ENCODE measurements around the gene MBD3L5. TPM values are rescaled to one million over a fixed set of nuclear protein-coding genes. Genes with fewer than 3 reads are reported as not detected.
"Not testable (repeated sequence)": the region's sequence is repeated elsewhere in the genome, so short reads cannot be mapped to it uniquely, and the experiment has no call there.

MBD3L5 gene
- total RNA-seq, 2 donors from 2014 or later: not detected

DNA sequence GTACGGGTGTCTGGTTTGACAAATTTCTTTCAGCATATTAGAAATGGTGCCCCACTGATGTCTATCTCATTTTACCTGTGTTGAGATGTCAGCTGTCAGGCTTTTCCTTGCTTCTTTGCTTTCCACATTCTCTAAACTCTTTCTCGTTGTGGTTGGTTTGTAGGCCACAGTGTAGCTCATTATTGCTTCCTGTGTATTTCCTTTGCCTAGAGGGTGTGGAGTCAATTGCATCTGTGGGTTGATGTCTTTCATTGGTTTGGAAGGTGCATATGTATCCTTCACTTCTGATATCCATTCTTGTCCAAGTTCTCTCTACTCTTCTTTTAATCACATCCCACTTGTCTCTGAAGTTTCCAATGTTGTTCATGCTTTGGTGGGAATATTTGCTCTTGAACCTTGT lies 11.2 kb downstream of the MBD3L5 start:
- not testable (repeated sequence) for H3K27me3 ChIP-seq (replicated peaks; ENCODE audit: insufficient read depth); DNase-seq (ENCODE audit: low spot score); H3K36me3 ChIP-seq; H3K4me1 ChIP-seq (ENCODE audit: control insufficient read depth in 1 of 2, low read depth in 2 of 2); H3K4me3 ChIP-seq; H3K9me3 ChIP-seq; H3K27ac ChIP-seq; ATAC-seq (ENCODE audit: insufficient number of reproducible peaks, low FRiP score, low read depth)

GRCh38 chr19:7049021-7049420 lies 18.6 kb downstream of the MBD3L5 start, which contains the start of gene MBD3L2:
TSS of gene MBD3L2 (plus strand) at chr19:7049321. CDS start at chr19:7049374, 53 bp downstream.
- not testable (repeated sequence) for H3K4me3 ChIP-seq; DNase-seq (ENCODE audit: low spot score); H3K9me3 ChIP-seq; H3K4me1 ChIP-seq (ENCODE audit: control insufficient read depth in 1 of 2, low read depth in 2 of 2); H3K27me3 ChIP-seq (replicated peaks; ENCODE audit: insufficient read depth); H3K27ac ChIP-seq; H3K36me3 ChIP-seq; ATAC-seq (ENCODE audit: insufficient number of reproducible peaks, low FRiP score, low read depth)

DNA sequence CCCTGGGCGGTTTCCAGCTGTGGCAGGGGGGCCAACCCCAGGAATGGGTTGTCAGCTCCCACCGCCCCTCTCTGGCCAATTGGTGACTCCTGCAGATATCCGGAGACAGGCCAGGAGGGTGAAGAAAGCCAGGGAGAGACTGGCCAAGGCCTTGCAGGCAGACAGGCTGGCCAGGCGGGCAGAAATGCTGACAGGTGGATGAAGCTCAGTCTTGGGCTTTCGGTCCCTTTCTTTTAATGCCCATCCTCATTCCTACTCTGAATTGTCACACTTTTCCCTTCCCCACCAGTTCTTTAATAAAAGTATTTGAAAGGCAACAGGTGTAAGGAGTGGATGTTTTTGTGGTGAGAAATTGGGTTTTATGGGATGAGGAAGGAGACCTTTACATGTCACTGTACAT lies 21.0 kb downstream of the MBD3L5 start:
- not testable (repeated sequence) for H3K9me3 ChIP-seq; H3K27ac ChIP-seq; H3K36me3 ChIP-seq; H3K4me1 ChIP-seq (ENCODE audit: control insufficient read depth in 1 of 2, low read depth in 2 of 2); H3K4me3 ChIP-seq; DNase-seq (ENCODE audit: low spot score); ATAC-seq (ENCODE audit: insufficient number of reproducible peaks, low FRiP score, low read depth); H3K27me3 ChIP-seq (replicated peaks; ENCODE audit: insufficient read depth)

- not testable (repeated sequence) for H3K4me1 ChIP-seq (ENCODE audit: control insufficient read depth in 1 of 2, low read depth in 2 of 2); H3K36me3 ChIP-seq; H3K27me3 ChIP-seq (replicated peaks; ENCODE audit: insufficient read depth); H3K27ac ChIP-seq; H3K9me3 ChIP-seq; H3K4me3 ChIP-seq; DNase-seq (ENCODE audit: low spot score); ATAC-seq (ENCODE audit: insufficient number of reproducible peaks, low FRiP score, low read depth)
These were observed 22.5 kb downstream of the MBD3L5 start for GRCh38 chr19:7052896-7053295.

DNA sequence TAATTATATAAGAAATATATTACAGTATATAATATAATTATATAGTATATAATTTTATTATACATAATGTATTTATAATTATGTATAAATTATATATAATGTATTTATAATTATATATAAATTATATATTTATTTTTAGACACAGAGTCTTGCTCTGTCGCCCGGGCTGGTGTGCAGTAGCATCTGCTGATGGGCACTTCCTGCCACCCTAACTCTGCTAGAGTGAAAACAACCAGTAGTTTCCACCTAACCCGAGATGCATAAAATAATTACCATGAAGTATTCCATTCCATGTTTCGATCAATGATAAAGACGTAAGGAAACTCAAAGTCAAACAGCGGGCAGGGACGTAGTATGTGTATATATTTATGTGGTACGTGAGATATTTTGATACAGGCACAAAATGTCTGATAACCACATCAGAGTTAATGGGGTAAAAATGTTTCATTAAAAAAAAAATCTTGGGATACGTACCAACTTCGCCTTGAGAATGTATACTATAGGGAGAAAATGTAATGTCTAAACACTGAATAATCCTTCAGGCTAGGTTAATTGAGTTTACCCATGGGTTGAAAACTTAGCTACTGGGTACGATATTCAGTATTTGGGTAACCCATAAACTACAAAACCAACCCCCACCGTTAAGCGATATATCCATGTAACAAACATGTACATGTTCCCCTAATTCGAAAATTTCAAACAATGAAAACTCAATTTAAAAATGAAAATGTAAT lies 24.4 kb downstream of the MBD3L5 start:
- not testable (repeated sequence) for H3K9me3 ChIP-seq; H3K4me1 ChIP-seq (ENCODE audit: control insufficient read depth in 1 of 2, low read depth in 2 of 2); DNase-seq (ENCODE audit: low spot score); H3K27me3 ChIP-seq (replicated peaks; ENCODE audit: insufficient read depth); H3K27ac ChIP-seq; H3K4me3 ChIP-seq; H3K36me3 ChIP-seq; ATAC-seq (ENCODE audit: insufficient number of reproducible peaks, low FRiP score, low read depth)

- H3K4me3 ChIP-seq; H3K9me3 ChIP-seq; DNase-seq (ENCODE audit: low spot score); H3K27ac ChIP-seq; H3K4me1 ChIP-seq (ENCODE audit: control insufficient read depth in 1 of 2, low read depth in 2 of 2); H3K27me3 ChIP-seq (replicated peaks; ENCODE audit: insufficient read depth); ATAC-seq (ENCODE audit: insufficient number of reproducible peaks, low FRiP score, low read depth); H3K36me3 ChIP-seq: not testable (repeated sequence)
These were observed 25.3 kb downstream of the MBD3L5 start for GRCh38 chr19:7055679-7056078.

- not testable (repeated sequence) for H3K4me3 ChIP-seq; H3K27me3 ChIP-seq (replicated peaks; ENCODE audit: insufficient read depth); H3K27ac ChIP-seq; H3K36me3 ChIP-seq; ATAC-seq (ENCODE audit: insufficient number of reproducible peaks, low FRiP score, low read depth); H3K9me3 ChIP-seq; DNase-seq (ENCODE audit: low spot score); H3K4me1 ChIP-seq (ENCODE audit: control insufficient read depth in 1 of 2, low read depth in 2 of 2)
These were observed 26.0 kb downstream of the MBD3L5 start for GRCh38 chr19:7056371-7056770.

DNA sequence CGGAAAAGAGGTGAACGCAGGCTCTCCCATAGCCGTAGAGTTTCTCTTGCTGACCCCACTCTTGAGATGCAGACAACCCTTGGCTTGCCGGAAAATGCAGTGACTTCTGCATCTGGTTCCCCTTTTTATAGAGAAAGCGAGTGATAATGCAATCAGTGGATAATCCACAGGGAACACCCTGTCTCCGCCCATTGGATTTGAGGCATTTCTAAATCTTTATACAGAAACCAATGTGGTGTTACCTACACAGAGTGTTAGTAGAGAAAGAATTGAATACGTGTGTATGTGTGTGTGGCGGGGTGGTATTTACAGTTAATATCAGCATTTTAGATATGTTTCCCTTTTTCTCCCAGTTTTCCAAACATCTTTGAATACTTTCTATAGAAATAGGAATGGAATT lies 28.2 kb downstream of the MBD3L5 start, which contains the start of gene MBD3L3:
MBD3L3 (minus strand) TSS at position 101 of the 400 bp plus-strand sequence; CDS start at position 30, 71 bp downstream.
- ATAC-seq (ENCODE audit: insufficient number of reproducible peaks, low FRiP score, low read depth): not testable (repeated sequence)

DNA sequence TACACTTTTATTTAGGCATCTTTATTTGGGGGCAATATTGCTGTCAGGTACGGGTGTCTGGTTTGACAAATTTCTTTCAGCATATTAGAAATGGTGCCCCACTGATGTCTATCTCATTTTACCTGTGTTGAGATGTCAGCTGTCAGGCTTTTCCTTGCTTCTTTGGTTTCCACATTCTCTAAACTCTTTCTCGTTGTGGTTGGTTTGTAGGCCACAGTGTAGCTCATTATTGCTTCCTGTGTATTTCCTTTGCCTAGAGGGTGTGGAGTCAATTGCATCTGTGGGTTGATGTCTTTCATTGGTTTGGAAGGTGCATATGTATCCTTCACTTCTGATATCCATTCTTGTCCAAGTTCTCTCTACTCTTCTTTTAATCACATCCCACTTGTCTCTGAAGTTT lies 29.6 kb downstream of the MBD3L5 start:
- ATAC-seq (ENCODE audit: insufficient number of reproducible peaks, low FRiP score, low read depth); DNase-seq (ENCODE audit: low spot score); H3K27me3 ChIP-seq (replicated peaks; ENCODE audit: insufficient read depth); H3K4me1 ChIP-seq (ENCODE audit: control insufficient read depth in 1 of 2, low read depth in 2 of 2); H3K4me3 ChIP-seq; H3K36me3 ChIP-seq; H3K27ac ChIP-seq; H3K9me3 ChIP-seq: not testable (repeated sequence)

More for the DNA sequence above, 28.2 kb downstream of the MBD3L5 start, which contains the start of gene MBD3L3:
- H3K4me3 ChIP-seq; H3K4me1 ChIP-seq (ENCODE audit: control insufficient read depth in 1 of 2, low read depth in 2 of 2); H3K36me3 ChIP-seq; DNase-seq (ENCODE audit: low spot score); H3K9me3 ChIP-seq; H3K27me3 ChIP-seq (replicated peaks; ENCODE audit: insufficient read depth); H3K27ac ChIP-seq: not testable (repeated sequence)

All from thoracic aorta (tissue), 2 donors.